Measurements from ENCODE around the gene NOP14. TPM values are rescaled to one million over a fixed set of nuclear protein-coding genes. Genes with fewer than 3 reads are reported as not detected.

NOP14 gene
- polyA plus RNA-seq, 1 donor: 25.6 TPM

- H3K4me3 ChIP-seq (ENCODE audit: low read length): no peak overlapping the region
- WGBS (ENCODE audit: insufficient coverage, low lambda C conversion rate): no CpG with 5 or more reads among the region's 3 CpGs
- no peaks in the 10 kb centered on the region for H3K9me3 ChIP-seq (ENCODE audit: control insufficient read depth, low read depth, low read length)
- H3K27ac ChIP-seq (ENCODE audit: low read length): no peak overlapping the region
- DNase-seq: no peak
- peaks cover 90% of the 10 kb centered on the region for H3K36me3 ChIP-seq (ENCODE audit: control insufficient read depth, insufficient read depth, low read length)
- H3K4me1 ChIP-seq (ENCODE audit: control insufficient read depth, insufficient read depth, low read length): peaks cover 3% of the 10 kb centered on the region
- no peaks in the 10 kb centered on the region for H3K27me3 ChIP-seq (ENCODE audit: control insufficient read depth, insufficient read depth, low read length)
Observed at GRCh38 chr4:2911868-2912267, 51.3 kb downstream of the NOP14 start.

- Histone ChIP-seq H3K9me3 (ENCODE audit: control insufficient read depth, low read depth, low read length) (no peaks in the 10 kb centered on the region), H3K4me3 (ENCODE audit: low read length) (no peak overlapping the region), H3K36me3 (ENCODE audit: control insufficient read depth, insufficient read depth, low read length) (peaks cover 95% of the 10 kb centered on the region), H3K27me3 (ENCODE audit: control insufficient read depth, insufficient read depth, low read length) (no peaks in the 10 kb centered on the region), H3K27ac (ENCODE audit: low read length) (no peak overlapping the region), H3K4me1 (ENCODE audit: control insufficient read depth, insufficient read depth, low read length) (peaks cover 3% of the 10 kb centered on the region)
- no peak for DNase-seq
- WGBS (ENCODE audit: insufficient coverage, low lambda C conversion rate): no CpG with 5 or more reads among the region's 7 CpGs
Observed at GRCh38 chr4:2910409-2910808, 52.8 kb downstream of the NOP14 start.

- no peaks in the 10 kb centered on the region for H3K9me3 ChIP-seq (ENCODE audit: control insufficient read depth, low read depth, low read length)
- H3K27me3 ChIP-seq (ENCODE audit: control insufficient read depth, insufficient read depth, low read length): no peaks in the 10 kb centered on the region
- peaks cover 96% of the 10 kb centered on the region for H3K36me3 ChIP-seq (ENCODE audit: control insufficient read depth, insufficient read depth, low read length)
- no peak overlapping the region for H3K27ac ChIP-seq (ENCODE audit: low read length)
- no peak overlapping the region for H3K4me3 ChIP-seq (ENCODE audit: low read length)
- WGBS (ENCODE audit: insufficient coverage, low lambda C conversion rate): no CpG with 5 or more reads among the region's 8 CpGs
- no peak for DNase-seq
- peaks cover 3% of the 10 kb centered on the region for H3K4me1 ChIP-seq (ENCODE audit: control insufficient read depth, insufficient read depth, low read length)
Observed at GRCh38 chr4:2909583-2909982, 53.6 kb downstream of the NOP14 start.

- DNase-seq: no peak
- H3K27ac ChIP-seq (ENCODE audit: low read length): no peak overlapping the region
- no CpG with 5 or more reads among the region's 7 CpGs for WGBS (ENCODE audit: insufficient coverage, low lambda C conversion rate)
- H3K9me3 ChIP-seq (ENCODE audit: control insufficient read depth, low read depth, low read length): no peaks in the 10 kb centered on the region
- H3K4me1 ChIP-seq (ENCODE audit: control insufficient read depth, insufficient read depth, low read length): peaks cover 3% of the 10 kb centered on the region
- H3K36me3 ChIP-seq (ENCODE audit: control insufficient read depth, insufficient read depth, low read length): peaks cover 96% of the 10 kb centered on the region
- no peak overlapping the region for H3K4me3 ChIP-seq (ENCODE audit: low read length)
- no peaks in the 10 kb centered on the region for H3K27me3 ChIP-seq (ENCODE audit: control insufficient read depth, insufficient read depth, low read length)
Observed at GRCh38 chr4:2908686-2909085, 54.5 kb downstream of the NOP14 start.

GRCh38 chr4:2907706-2908293 lies 55.4 kb downstream of the NOP14 start:
- no CpG with 5 or more reads among the region's 11 CpGs for WGBS (ENCODE audit: insufficient coverage, low lambda C conversion rate)
- no peak for DNase-seq
- Histone ChIP-seq H3K4me3 (ENCODE audit: low read length) (no peak overlapping the region), H3K27me3 (ENCODE audit: control insufficient read depth, insufficient read depth, low read length) (no peaks in the 10 kb centered on the region), H3K36me3 (ENCODE audit: control insufficient read depth, insufficient read depth, low read length) (peaks cover 94% of the 10 kb centered on the region), H3K27ac (ENCODE audit: low read length) (no peak overlapping the region), H3K9me3 (ENCODE audit: control insufficient read depth, low read depth, low read length) (no peaks in the 10 kb centered on the region), H3K4me1 (ENCODE audit: control insufficient read depth, insufficient read depth, low read length) (peaks cover 3% of the 10 kb centered on the region)

- WGBS (ENCODE audit: insufficient coverage, low lambda C conversion rate): no CpG with 5 or more reads among the region's 4 CpGs
- Histone ChIP-seq H3K9me3 (ENCODE audit: control insufficient read depth, low read depth, low read length) (no peaks in the 10 kb centered on the region), H3K36me3 (ENCODE audit: control insufficient read depth, insufficient read depth, low read length) (peaks cover 88% of the 10 kb centered on the region), H3K4me1 (ENCODE audit: control insufficient read depth, insufficient read depth, low read length) (peaks cover 3% of the 10 kb centered on the region), H3K27me3 (ENCODE audit: control insufficient read depth, insufficient read depth, low read length) (no peaks in the 10 kb centered on the region), H3K4me3 (ENCODE audit: low read length) (no peak overlapping the region), H3K27ac (ENCODE audit: low read length) (no peak overlapping the region)
- DNase-seq: no peak
Observed at GRCh38 chr4:2907226-2907625, 56.0 kb downstream of the NOP14 start.

- DNase-seq: no peak
- WGBS (ENCODE audit: insufficient coverage, low lambda C conversion rate): 92% methylated on average over 2 of the region's 8 CpGs
Observed at GRCh38 chr4:2906218-2906617, 57.0 kb downstream of the NOP14 start.

GRCh38 chr4:2905544-2905943 lies 57.7 kb downstream of the NOP14 start:
- no peak overlapping the region for H3K4me3 ChIP-seq (ENCODE audit: low read length)
- WGBS (ENCODE audit: insufficient coverage, low lambda C conversion rate): no CpG with 5 or more reads among the region's 13 CpGs
- H3K27ac ChIP-seq (ENCODE audit: low read length): no peak overlapping the region
- H3K36me3 ChIP-seq (ENCODE audit: control insufficient read depth, insufficient read depth, low read length): peaks cover 81% of the 10 kb centered on the region
- DNase-seq: no peak
- no peaks in the 10 kb centered on the region for H3K27me3 ChIP-seq (ENCODE audit: control insufficient read depth, insufficient read depth, low read length)
- peaks cover 3% of the 10 kb centered on the region for H3K4me1 ChIP-seq (ENCODE audit: control insufficient read depth, insufficient read depth, low read length)
- no peaks in the 10 kb centered on the region for H3K9me3 ChIP-seq (ENCODE audit: control insufficient read depth, low read depth, low read length)

More at GRCh38 chr4:2906218-2906617, 57.0 kb downstream of the NOP14 start:
- H3K4me3 ChIP-seq (ENCODE audit: low read length): no peak overlapping the region
- no peak overlapping the region for H3K27ac ChIP-seq (ENCODE audit: low read length)
- H3K4me1 ChIP-seq (ENCODE audit: control insufficient read depth, insufficient read depth, low read length): peaks cover 3% of the 10 kb centered on the region
- H3K9me3 ChIP-seq (ENCODE audit: control insufficient read depth, low read depth, low read length): no peaks in the 10 kb centered on the region
- H3K36me3 ChIP-seq (ENCODE audit: control insufficient read depth, insufficient read depth, low read length): peaks cover 81% of the 10 kb centered on the region
- H3K27me3 ChIP-seq (ENCODE audit: control insufficient read depth, insufficient read depth, low read length): no peaks in the 10 kb centered on the region

- no CpG with 5 or more reads among the region's 2 CpGs for WGBS (ENCODE audit: insufficient coverage, low lambda C conversion rate)
- H3K9me3 ChIP-seq (ENCODE audit: control insufficient read depth, low read depth, low read length): no peaks in the 10 kb centered on the region
- H3K36me3 ChIP-seq (ENCODE audit: control insufficient read depth, insufficient read depth, low read length): peaks cover 78% of the 10 kb centered on the region
- DNase-seq: peak in 1 of 2 donors; percentile 49
- H3K27me3 ChIP-seq (ENCODE audit: control insufficient read depth, insufficient read depth, low read length): no peaks in the 10 kb centered on the region
- H3K4me3 ChIP-seq (ENCODE audit: low read length): no peak overlapping the region
- H3K27ac ChIP-seq (ENCODE audit: low read length): no peak overlapping the region
- H3K4me1 ChIP-seq (ENCODE audit: control insufficient read depth, insufficient read depth, low read length): no peaks in the 10 kb centered on the region
Observed at GRCh38 chr4:2902126-2902525, 61.1 kb downstream of the NOP14 start.

GRCh38 chr4:2901186-2901585 lies 62.0 kb downstream of the NOP14 start:
- Histone ChIP-seq H3K27ac (ENCODE audit: low read length) (no peak overlapping the region), H3K4me3 (ENCODE audit: low read length) (no peak overlapping the region), H3K27me3 (ENCODE audit: control insufficient read depth, insufficient read depth, low read length) (no peaks in the 10 kb centered on the region), H3K4me1 (ENCODE audit: control insufficient read depth, insufficient read depth, low read length) (no peaks in the 10 kb centered on the region), H3K9me3 (ENCODE audit: control insufficient read depth, low read depth, low read length) (no peaks in the 10 kb centered on the region), H3K36me3 (ENCODE audit: control insufficient read depth, insufficient read depth, low read length) (peaks cover 75% of the 10 kb centered on the region)
- 80% methylated on average over 1 of the region's 3 CpGs for WGBS (ENCODE audit: insufficient coverage, low lambda C conversion rate)
- DNase-seq: no peak

GRCh38 chr4:2900741-2901140 lies 62.5 kb downstream of the NOP14 start:
- H3K9me3 ChIP-seq (ENCODE audit: control insufficient read depth, low read depth, low read length): no peaks in the 10 kb centered on the region
- H3K27ac ChIP-seq (ENCODE audit: low read length): no peak overlapping the region
- no peaks in the 10 kb centered on the region for H3K27me3 ChIP-seq (ENCODE audit: control insufficient read depth, insufficient read depth, low read length)
- H3K4me1 ChIP-seq (ENCODE audit: control insufficient read depth, insufficient read depth, low read length): no peaks in the 10 kb centered on the region
- DNase-seq: no peak
- no peak overlapping the region for H3K4me3 ChIP-seq (ENCODE audit: low read length)
- peaks cover 75% of the 10 kb centered on the region for H3K36me3 ChIP-seq (ENCODE audit: control insufficient read depth, insufficient read depth, low read length)
- WGBS (ENCODE audit: insufficient coverage, low lambda C conversion rate): no CpG with 5 or more reads among the region's 6 CpGs

All from large intestine (tissue), 3 donors.